Ascending aorta (tissue), 2 donors: ENCODE measurements around the gene ADGRB3. TPM values are rescaled to one million over a fixed set of nuclear protein-coding genes. Genes with fewer than 3 reads are reported as not detected.
A peak's percentile ranks its signal among the peaks of the same experiment; 100 is the strongest.

ENCODE experiments used
- DNase-seq, 2 donors: peaks; one replicate each; pipeline ENCODE4 v3.0.0-alpha.2; 2019; ENCODE audit warnings: low spot score in 2 of 2
- H3K27ac ChIP-seq, 2 donors: fragments of 200-600 bp; sonication (generic); one replicate each; pipeline ENCODE4 v1.5.1; 2016 to 2017; ENCODE audit warnings: mild to moderate bottlenecking in 1 of 2
- H3K27me3 ChIP-seq: fragments of 200-600 bp; sonication (generic); one replicate; pipeline ENCODE4 v1.5.1; 2017
- H3K36me3 ChIP-seq, 2 donors: fragments of 200-600 bp; sonication (generic); one replicate each; pipeline ENCODE4 v1.5.1; 2016
- H3K4me1 ChIP-seq, 2 donors: fragments of 200-600 bp; sonication (generic); one replicate each; pipeline ENCODE4 v1.5.1; 2016 to 2017; ENCODE audit warnings: mild to moderate bottlenecking in 1 of 2
- H3K4me3 ChIP-seq, 2 donors: fragments of 200-600 bp; sonication (generic); one replicate each; pipeline ENCODE4 v1.5.1; 2016 to 2017; ENCODE audit warnings: mild to moderate bottlenecking in 1 of 2
- H3K9me3 ChIP-seq, 2 donors: fragments of 200-600 bp; sonication (generic); one replicate each; pipeline ENCODE4 v1.5.1; 2016
- CTCF ChIP-seq, 3 experiments: fragments of 200-600 bp in 2 of 3; fragments of 450-650 bp in 1 of 3; sonication (generic) in 2 of 3; IDR thresholded peaks; one replicate each; pipeline ENCODE4 v1.5.1; 2016 to 2019; ENCODE audit warnings: antibody characterized with exemption in 3 of 3, mild to moderate bottlenecking in 1 of 3, moderate library complexity in 1 of 3
- intact Hi-C: fragments of 100-400 bp; cut with DNase I; formaldehyde crosslinking; loops from one replicate; pipeline ENCODE4 v1.15.1; 2023
- total RNA-seq: library from RNA; depleted of rRNA; stranded (reverse); fragments of >200 nt; gene quantifications from one replicate; pipeline ENCODE4 v1.1.0, GENCODE V29; 2016

The ADGRB3 gene
- total RNA-seq, 1 donor from 2014 or later, result 4.4 TPM

GRCh38 chr6:68635706-68636513 is 828 bp downstream of the ADGRB3 start:
- peak in 1 of 3 experiments; percentile 12 for TF ChIP-seq CTCF (IDR thresholded peaks at IDR 0.05)
- no peaks in the 10 kb centered on the region for H3K36me3 ChIP-seq
- no peaks in the 10 kb centered on the region for H3K27me3 ChIP-seq
- H3K9me3 ChIP-seq, result no peaks in the 10 kb centered on the region
- peak overlapping the region; percentile 82 to 94 for H3K4me3 ChIP-seq
- peak overlapping the region; percentile 72 to 77 for H3K27ac ChIP-seq
- no peaks in the 10 kb centered on the region for H3K4me1 ChIP-seq
- intact Hi-C loops, result loop anchor here (5.0 to 10.0 kb wide), 2 partner anchors 331 to 1159 kb away; partner anchors contain the start of gene LMBRD1
- DNase-seq, result peak in 1 of 2 donors; percentile 72

- no peaks in the 10 kb centered on the region for H3K4me1 ChIP-seq
- H3K27me3 ChIP-seq, result no peaks in the 10 kb centered on the region
- H3K4me3 ChIP-seq, result peak overlapping the region; percentile 82 to 94
- intact Hi-C loops, result loop anchor here (5.0 to 10.0 kb wide), 2 partner anchors 331 to 1158 kb away; partner anchors contain the start of gene LMBRD1
- no peak for TF ChIP-seq CTCF (IDR thresholded peaks at IDR 0.05)
- H3K27ac ChIP-seq, result no peak overlapping the region
- DNase-seq, result no peak
- H3K9me3 ChIP-seq, result no peaks in the 10 kb centered on the region
- no peaks in the 10 kb centered on the region for H3K36me3 ChIP-seq
These were observed 1.6 kb downstream of the ADGRB3 start for GRCh38 chr6:68636666-68637065.

GRCh38 chr6:68637071-68637470 is 2.0 kb downstream of the ADGRB3 start:
- Histone ChIP-seq H3K27me3 (no peaks in the 10 kb centered on the region), H3K4me1 (no peaks in the 10 kb centered on the region), H3K36me3 (no peaks in the 10 kb centered on the region), H3K9me3 (no peaks in the 10 kb centered on the region), H3K4me3 (peak overlapping the region in 1 of 2 donors; percentile 94), H3K27ac (no peak overlapping the region)
- DNase-seq, result no peak
- TF ChIP-seq CTCF (IDR thresholded peaks at IDR 0.05), result no peak
- intact Hi-C loops, result loop anchor here (5.0 to 10.0 kb wide), 2 partner anchors 330 to 1158 kb away; partner anchors contain the start of gene LMBRD1

- peak overlapping the region in 1 of 2 donors; percentile 3 for H3K4me3 ChIP-seq
- intact Hi-C loops, result loop anchor here (1.0 to 10.0 kb wide), 3 partner anchors 141 to 1157 kb away; partner anchors contain the start of gene LMBRD1
- no peak for TF ChIP-seq CTCF (IDR thresholded peaks at IDR 0.05)
- H3K27me3 ChIP-seq, result no peaks in the 10 kb centered on the region
- DNase-seq, result no peak
- no peaks in the 10 kb centered on the region for H3K36me3 ChIP-seq
- no peaks in the 10 kb centered on the region for H3K4me1 ChIP-seq
- no peaks in the 10 kb centered on the region for H3K9me3 ChIP-seq
- no peak overlapping the region for H3K27ac ChIP-seq
These were observed 2.7 kb downstream of the ADGRB3 start for GRCh38 chr6:68637782-68638181.

GRCh38 chr6:68638230-68638900 is 3.3 kb downstream of the ADGRB3 start:
- no peaks in the 10 kb centered on the region for H3K4me1 ChIP-seq
- no peaks in the 10 kb centered on the region for H3K27me3 ChIP-seq
- peak overlapping the region in 1 of 2 donors; percentile 3 for H3K4me3 ChIP-seq
- intact Hi-C loops, result loop anchor here (1.0 to 10.0 kb wide), 3 partner anchors 140 to 1156 kb away; partner anchors contain the start of gene LMBRD1
- no peak overlapping the region for H3K27ac ChIP-seq
- DNase-seq, result no peak
- TF ChIP-seq CTCF (IDR thresholded peaks at IDR 0.05), result peak; percentile 39 to 77 (median 69)
- no peaks in the 10 kb centered on the region for H3K36me3 ChIP-seq
- no peaks in the 10 kb centered on the region for H3K9me3 ChIP-seq
